Stimulated activated CD8-positive, alpha-beta memory T cell treated with anti-CD3 and anti-CD28 coated beads, Interleukin-15, amount 100 ng/mL, for 1 hour (primary cell): Measurements from ENCODE around the gene KRTAP29-1.
"Not testable (repeated sequence)": the region's sequence is repeated elsewhere in the genome, so short reads cannot be mapped to it uniquely, and the experiment has no call there.

ENCODE experiments used
- DNase-seq: peaks from one replicate; pipeline ENCODE4 v3.0.0-alpha.2; 2020; ENCODE audit warnings: low read depth

The KRTAP29-1 gene

DNA sequence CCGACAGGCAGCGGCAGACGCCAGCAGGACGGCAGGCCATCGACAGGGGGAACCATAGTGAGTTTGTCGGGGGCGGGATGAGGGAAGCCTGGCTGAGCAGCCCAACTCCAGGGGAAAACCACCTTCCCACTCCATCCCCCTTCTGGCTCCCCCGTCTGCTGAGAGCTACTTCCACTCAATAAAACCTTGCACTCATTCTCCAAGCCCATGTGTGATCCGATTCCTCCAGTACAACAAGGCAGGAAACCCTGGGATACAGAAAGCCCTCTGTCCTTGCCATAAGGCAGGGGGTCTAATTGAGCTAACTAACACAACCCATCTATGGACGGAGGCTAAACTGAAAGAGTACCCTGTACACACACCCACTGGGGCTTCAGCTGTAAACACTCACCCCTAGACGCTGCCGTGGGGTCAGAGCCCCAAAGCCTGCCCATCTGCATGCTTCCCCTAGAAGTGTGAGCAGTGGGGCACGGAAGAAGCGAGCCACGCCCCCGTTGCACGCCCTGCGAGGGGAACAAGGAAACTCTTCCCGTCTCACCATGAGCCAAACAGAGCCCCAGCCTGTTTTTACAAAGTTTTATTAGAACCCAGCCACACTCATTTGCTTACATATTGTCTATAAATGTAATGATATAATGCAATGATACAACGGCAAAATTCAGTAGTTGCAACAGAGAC, 4.1 kb downstream of the KRTAP29-1 start:
- DNase-seq = no peak

DNA sequence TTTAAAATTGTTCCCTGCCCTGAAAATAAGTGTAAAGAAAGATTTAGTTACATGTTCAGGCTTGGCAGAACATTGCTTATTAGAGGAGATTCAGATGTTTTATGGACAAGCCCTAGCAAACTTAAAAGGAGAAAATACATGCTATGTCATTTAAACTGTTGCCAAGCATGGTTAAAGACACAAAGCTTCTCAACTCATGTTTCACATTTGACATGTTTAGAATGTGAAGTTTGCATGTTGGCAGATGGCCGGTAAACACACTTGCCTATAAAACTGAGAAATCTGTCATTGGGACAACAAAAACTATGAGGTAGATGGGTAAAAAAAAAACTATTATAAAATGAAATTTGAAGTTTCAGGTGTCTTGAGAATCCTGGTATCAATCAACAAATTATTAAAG, 5.8 kb downstream of the KRTAP29-1 start:
- DNase-seq = no peak

DNA sequence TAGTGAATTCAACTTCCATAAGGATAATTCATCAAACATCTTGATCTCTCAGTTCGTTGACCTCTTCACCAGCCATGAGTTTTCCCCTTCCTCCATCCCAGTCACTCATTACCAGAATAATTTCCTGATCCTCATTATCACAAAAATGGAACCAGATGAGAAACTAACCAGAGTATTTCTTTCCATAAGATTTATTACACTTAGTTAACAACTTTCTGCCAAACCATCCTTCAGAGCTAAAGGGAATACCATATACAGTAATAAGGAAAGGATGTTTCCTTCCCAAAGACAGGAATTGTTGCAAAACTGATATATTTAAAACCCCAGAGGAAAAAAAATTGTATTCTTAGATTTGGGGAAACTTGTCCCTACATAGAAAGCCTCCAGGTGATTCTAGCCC, 8.6 kb downstream of the KRTAP29-1 start:
- DNase-seq = no peak

DNA sequence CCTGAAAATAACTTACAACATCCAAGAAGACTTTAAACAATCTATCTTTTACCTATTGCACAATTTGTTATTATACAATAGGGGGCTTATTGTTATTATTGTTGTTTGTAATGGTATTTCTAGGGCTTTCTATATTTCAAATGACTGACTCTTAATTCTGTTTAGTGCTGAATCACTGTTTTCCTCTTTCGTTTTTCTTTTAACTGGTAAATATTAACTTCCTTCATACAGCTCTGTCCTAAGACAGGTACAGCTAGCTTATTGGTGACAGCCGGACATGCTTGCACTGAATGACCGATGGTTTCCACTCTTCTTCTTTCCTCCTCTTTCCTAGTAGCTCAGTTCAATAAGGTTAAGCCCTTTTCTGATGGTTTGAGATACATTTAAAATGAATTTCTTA, 15.6 kb downstream of the KRTAP29-1 start:
- DNase-seq = no peak

DNA sequence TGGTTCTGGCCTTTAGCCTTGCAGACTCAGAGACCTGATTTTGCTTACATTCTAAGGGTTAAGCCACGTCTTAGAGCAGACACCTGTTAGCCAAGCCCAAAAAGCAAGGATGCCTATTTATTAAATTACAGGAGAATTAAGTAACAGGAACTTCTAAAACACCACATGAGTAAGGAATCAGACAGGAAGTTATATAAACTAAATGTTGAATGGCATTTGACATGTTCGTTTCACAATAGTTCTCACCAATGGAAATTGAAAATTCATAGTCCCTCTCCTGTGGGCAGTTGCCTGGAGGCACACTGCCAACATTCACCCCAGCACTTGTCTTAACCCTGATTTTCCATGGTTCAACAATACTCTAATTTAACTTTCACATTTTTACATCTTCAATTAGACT, 18.1 kb downstream of the KRTAP29-1 start:
- DNase-seq = no peak

DNA sequence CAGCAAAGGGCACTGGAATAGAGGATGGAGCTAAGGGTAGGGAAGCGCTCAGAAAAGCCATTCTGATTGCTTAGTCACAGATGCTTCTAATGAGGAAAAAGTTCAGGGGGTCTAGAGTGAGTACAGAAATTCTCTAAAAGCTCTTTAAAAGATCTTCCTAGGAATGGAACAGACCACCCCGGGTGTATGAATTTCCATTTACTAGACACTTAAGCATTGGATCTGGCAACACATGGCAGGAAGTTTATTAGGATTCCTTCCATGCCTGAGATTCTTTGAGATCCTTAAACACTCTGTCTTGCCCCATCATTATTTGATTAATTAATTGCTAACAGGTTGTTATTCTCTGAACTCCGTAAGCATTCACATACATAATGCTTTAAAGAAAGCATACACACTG, 18.6 kb downstream of the KRTAP29-1 start:
- no peak for DNase-seq

DNA sequence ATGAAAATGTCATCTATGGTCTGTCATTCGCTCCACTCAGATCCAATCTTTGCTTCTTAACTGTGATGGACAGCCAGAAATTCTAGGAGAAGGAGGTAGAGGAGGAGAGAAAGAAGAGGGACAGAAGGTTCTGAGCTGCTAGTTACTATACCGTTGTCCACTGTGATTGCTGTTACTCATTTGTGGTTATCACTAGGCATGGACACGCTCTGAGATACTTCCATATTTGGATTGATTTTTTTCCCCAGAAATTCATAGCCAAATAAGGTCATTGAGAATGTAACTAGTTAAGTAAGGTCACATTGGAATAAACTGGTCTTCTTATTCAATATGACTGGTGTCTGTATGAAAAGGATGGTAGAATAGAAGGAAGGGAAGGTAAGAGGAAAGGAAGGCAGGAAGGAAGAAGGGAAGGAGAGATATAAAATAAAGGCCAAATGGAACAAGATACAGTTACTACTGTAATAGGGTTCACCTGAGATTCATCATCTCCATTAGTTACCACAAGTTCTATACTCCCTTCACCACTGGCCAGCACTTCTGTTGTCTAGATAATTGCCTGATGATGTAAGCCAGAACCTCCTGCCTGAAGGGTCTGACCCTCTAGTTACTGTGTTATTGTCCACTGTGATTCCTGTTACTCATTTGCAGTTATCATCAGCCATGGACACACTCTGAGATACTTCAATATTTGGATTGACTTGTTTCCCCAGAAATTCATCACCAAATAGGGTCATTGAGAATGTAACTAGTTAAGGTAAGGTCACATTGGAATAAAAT, 24.3 kb downstream of the KRTAP29-1 start:
- no peak for DNase-seq

DNA sequence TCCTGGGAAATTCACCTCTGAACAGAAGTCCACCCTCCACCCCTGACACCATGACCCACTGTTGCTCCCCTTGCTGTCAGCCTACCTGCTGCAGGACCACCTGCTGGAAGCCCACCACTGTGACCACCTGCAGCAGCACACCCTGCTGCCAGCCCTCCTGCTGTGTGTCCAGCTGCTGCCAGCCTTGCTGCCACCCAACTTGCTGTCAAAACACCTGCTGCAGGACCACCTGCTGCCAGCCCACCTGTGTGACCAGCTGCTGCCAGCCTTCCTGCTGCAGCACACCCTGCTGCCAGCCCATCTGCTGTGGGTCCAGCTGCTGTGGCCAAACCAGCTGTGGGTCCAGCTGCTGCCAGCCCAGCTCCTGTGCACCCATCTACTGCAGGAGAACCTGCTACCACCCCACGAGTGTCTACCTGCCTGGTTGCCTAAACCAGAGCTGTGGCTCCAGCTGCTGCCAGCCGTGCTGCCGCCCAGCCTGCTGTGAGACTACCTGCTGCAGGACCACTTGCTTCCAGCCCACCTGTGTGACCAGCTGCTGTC, 26.9 kb downstream of the KRTAP29-1 start, which contains the start of gene KRTAP9-7:
KRTAP9-7 (plus strand) TSS at position 51 of the 543 bp plus-strand sequence; CDS start at position 51, 0 bp downstream.
- not testable (repeated sequence) for DNase-seq

DNA sequence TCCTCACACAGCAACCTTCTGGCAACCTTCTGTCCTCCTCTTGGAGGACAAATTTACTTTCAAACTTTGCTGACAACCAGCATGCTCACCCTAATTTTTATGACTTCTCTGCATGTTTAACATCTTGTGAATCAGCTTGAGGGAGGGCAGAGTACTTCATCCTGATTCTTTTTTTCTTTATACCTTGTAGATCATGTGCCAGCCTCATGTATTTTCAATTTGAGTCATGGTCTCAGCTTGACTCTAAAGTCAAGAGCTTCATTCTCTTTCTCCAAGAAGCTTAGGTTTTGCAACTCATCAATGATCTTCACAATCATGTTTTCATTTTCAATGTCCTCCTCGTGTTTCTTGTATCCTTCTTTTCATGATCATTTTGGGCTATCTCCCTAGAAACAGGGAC, 30.8 kb downstream of the KRTAP29-1 start:
- DNase-seq = no peak

DNA sequence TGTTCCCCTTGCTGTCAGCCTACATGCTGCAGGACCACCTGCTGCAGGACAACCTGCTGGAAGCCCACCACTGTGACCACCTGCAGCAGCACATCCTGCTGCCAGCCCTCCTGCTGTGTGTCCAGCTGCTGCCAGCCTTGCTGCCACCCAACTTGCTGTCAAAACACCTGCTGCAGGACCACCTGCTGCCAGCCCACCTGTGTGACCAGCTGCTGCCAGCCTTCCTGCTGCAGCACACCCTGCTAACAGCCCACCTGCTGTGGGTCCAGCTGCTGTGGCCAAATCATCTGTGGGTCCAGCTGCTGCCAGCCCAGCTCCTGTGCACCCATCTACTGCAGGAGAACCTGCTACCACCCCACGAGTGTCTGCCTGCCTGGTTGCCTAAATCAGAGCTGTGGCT, 31.3 kb downstream of the KRTAP29-1 start:
- not testable (repeated sequence) for DNase-seq

DNA sequence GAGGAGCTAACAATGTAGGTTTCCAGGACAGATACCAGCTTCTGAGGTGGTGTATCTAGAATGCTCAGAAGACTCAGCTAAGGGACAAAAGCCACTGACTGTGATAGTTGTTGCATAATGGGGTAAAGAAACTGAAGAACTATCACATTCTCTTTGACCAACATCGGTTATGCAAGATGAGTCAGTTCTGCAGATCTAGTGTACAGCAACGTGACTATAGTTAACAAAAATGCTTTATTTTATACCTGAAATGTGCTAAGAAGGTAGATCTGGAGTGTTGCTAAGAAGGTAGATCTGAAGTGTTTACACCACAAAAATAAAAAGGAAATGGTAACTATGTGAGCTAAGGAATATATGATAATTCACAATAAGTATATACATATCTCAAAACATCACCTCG, 34.9 kb downstream of the KRTAP29-1 start:
- DNase-seq = no peak

DNA sequence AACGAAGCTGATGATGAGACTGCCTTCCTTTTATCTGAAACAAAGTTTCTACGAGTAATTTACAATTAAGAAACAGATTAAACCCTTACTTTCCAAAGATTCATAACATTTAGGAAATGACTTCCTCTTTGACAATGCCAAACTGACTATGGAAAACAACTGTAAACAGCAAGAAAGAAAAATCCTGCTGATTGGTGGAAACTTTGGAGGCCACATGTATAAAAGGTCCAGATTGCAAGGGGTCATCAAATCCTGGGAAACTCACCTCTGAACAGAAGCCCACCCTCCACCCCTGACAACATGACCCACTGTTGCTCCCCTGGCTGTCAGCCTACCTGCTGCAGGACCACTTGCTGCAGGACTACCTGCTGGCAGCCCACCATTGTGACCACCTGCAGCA, 37.6 kb downstream of the KRTAP29-1 start, which contains the start of gene KRTAP9-6:
KRTAP9-6 (plus strand) TSS at position 301 of the 400 bp plus-strand sequence; CDS start at position 301, 0 bp downstream.
- DNase-seq = no peak

DNA sequence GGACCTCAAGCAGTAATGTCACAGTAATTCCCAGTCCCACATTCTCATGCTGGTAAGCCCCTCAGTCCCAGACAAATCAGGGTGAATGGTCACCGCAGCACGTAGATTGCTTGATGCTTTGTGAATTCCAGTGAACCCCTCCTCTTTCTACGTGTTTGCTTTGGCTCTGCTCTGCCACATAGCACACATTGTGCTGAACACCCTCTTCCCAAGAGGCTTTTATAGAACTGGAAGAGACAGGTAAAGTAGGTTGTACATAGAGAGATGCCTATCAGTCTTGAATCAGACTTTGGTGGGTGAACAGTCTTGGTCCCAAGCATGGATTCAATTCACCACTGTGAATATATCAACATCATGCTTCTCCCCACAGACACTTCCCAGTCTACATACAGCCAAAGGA, 38.1 kb downstream of the KRTAP29-1 start:
- DNase-seq = no peak

DNA sequence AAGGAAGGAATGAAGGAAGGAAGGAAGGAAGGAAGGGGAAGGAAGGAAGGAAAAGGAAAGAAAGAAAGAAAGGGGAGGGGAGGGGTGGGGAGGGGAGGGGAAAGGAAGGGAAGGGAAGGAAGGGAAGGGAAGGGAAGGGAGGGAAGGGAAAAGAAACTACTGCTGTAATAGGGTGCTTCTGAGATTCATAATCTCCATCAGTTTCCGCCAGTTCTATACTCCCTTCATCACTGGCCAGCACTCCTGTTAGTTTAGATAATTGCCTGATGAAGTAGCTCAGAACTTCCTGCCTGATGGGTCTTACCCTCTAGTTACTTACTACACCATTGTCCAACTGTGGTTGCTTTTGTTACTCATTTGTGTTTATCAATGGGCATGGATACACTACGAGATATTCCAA, 39.4 kb downstream of the KRTAP29-1 start:
- no peak for DNase-seq

DNA sequence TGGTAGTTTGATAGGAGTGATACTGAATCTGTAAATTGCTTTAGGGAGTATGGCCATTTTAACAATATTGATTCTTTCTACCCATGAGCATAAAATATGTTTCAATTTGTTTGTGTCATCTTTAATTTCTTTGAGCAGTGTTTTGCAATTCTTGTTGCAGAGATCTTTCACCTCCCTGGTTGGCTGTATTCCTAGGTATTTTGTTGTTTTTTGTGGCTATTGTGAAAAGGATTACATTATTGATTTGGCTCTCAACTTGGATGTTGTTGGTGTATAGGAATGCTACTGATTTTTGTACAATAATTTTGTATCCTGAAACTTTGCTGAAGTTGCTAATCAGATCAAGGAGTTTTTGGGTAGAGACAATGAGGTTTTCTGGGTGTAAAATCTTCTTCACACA, 44.2 kb downstream of the KRTAP29-1 start:
- no peak for DNase-seq

DNA sequence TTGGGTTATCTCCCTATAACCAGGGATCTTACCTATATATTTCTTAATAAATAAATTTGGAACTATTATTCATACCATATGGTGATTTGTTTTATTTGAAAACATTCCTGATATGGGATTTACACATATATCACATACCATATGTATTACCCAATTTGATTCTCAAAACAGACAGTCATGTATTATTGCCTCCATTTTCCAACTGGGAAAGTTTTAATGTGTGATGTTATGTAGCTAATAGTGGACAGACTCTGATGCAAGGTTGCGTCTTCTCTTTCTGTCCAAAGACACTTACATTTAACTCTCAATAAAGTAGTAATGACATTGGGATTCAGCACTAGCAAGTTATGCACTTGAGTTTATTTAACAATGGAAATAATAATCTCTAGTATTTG, 46.4 kb downstream of the KRTAP29-1 start:
- DNase-seq = no peak

DNA sequence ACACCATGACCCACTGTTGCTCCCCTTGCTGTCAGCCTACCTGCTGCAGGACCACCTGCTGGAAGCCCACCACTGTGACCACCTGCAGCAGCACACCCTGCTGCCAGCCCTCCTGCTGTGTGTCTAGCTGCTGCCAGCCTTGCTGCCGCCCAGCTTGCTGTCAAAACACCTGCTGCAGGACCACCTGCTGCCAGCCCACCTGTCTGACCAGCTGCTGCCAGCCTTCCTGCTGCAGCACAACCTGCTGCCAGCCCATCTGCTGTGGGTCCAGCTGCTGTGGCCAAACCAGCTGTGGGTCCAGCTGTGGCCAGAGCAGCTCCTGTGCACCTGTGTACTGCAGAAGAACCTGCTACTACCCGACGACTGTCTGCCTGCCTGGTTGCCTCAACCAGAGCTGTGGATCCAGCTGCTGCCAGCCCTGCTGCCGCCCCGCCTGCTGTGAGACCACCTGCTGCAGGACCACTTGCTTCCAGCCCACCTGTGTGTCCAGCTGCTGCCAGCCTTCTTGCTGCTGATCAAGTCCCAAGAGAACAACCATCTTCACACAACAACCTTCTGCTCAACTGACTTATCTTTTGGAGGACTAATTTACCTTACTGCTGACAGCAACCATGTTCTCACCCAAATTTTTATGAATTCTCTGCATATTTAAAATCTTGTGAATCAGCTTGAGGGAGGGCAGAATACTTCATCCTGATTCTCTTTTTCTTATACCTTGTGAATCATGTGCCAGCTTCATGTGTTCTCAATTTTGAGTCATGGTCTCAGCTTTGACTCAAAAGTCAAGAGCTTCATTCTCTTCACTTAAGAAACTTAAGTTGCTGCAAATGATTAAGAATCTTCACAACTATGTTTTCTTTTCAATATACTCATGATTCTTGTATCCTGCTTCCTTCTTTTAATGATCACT, 47.0 kb downstream of the KRTAP29-1 start, which contains the start of gene KRTAP9-9:
KRTAP9-9 (plus strand) TSS at position 4 of the 910 bp plus-strand sequence.
- not testable (repeated sequence) for DNase-seq

DNA sequence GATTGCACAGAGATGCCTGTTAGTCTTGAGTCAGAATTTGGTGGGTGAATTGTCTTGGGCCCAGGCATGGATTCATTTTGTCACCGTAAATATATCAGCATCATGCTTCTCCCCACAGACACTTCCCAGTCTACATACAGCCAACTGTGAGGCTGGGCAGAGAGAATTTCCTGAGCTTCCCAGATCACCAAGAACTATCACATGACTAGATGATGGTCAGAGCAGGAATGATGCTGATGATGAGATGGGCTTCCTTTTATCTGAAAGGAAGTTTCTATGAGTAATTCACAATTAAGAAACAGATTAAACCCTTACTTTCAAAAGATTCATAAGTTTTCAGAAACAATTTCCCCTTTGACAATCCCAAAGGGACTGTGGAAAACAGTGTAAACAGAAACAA, 47.8 kb downstream of the KRTAP29-1 start:
- DNase-seq = no peak
